ENCODE data around the gene SYNE2. TPM values are rescaled to one million over a fixed set of nuclear protein-coding genes. Genes with fewer than 3 reads are reported as not detected.

SYNE2 gene
- total RNA-seq, 1 experiment from 2014 or later: 48.5 TPM

DNA sequence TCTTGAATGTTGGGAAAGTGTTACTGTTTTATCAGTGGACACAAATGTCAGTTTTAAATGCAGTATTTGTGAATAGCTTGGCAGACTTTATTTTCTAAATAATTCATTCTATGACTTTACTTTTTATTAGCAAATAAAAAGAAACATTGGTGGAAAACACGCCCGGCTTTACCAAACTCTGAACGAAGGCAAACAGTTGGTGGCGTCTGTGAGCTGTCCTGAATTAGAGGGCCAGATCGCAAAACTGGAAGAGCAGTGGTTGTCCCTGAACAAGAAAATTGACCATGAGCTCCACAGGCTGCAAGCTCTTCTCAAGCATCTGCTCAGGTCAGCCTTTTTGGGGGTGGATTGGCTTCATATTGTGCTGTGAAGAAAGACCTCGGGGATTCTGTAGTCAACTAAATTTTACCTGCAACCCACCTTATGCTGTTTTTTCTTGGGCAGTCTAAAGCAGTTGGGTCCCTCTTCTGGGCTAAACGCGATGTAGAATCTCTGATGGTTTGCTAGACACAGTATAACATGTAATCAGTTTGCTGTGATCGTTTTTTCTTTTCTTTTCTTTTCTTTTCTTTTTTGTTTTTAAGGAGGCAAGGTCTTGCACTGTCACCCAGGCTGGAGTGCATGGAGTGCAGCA, 285.0 kb downstream of the SYNE2 start:
- ChIA-PET POLR2A (interaction anchor here (0.6 kb wide), 1 partner anchor 370 kb away, joined by 3 read pairs; no protein-coding TSS in a partner anchor), CTCF (interaction anchor here (0.6 to 1.7 kb wide), 5 partner anchors 26 to 166 kb away, joined by 3 to 27 read pairs (median 7); partner anchors contain the start of gene ESR2)
- Mint-ChIP-seq H3K4me3 (ENCODE audit: unreplicated experiment) (no peak overlapping the region), H3K27ac (ENCODE audit: unreplicated experiment) (no peak overlapping the region), H3K9me3 (ENCODE audit: unreplicated experiment) (no peaks in the 10 kb centered on the region), H3K36me3 (ENCODE audit: insufficient read depth, unreplicated experiment) (no peaks in the 10 kb centered on the region), H3K27me3 (ENCODE audit: insufficient read depth, unreplicated experiment) (no peaks in the 10 kb centered on the region), H3K4me1 (ENCODE audit: low read depth, unreplicated experiment) (no peaks in the 10 kb centered on the region)
- TF ChIP-seq, protein P1, sequence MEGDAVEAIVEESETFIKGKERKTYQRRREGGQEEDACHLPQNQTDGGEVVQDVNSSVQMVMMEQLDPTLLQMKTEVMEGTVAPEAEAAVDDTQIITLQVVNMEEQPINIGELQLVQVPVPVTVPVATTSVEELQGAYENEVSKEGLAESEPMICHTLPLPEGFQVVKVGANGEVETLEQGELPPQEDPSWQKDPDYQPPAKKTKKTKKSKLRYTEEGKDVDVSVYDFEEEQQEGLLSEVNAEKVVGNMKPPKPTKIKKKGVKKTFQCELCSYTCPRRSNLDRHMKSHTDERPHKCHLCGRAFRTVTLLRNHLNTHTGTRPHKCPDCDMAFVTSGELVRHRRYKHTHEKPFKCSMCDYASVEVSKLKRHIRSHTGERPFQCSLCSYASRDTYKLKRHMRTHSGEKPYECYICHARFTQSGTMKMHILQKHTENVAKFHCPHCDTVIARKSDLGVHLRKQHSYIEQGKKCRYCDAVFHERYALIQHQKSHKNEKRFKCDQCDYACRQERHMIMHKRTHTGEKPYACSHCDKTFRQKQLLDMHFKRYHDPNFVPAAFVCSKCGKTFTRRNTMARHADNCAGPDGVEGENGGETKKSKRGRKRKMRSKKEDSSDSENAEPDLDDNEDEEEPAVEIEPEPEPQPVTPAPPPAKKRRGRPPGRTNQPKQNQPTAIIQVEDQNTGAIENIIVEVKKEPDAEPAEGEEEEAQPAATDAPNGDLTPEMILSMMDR (IDR thresholded peaks at IDR 0.05; ENCODE audit: insufficient read depth in 1 of 2, low read depth in 1 of 2, low read length in 1 of 2, severe bottlenecking in 1 of 2, unreplicated experiment in 1 of 2): peak; percentile 21 to 32
- Histone ChIP-seq H3K27me3 (replicated peaks; ENCODE audit: control insufficient read depth, insufficient read depth, low read length) (no peaks in the 10 kb centered on the region), H3K36me3 (ENCODE audit: control insufficient read depth, insufficient read depth, low read length) (no peaks in the 10 kb centered on the region), H3K4me1 (no peaks in the 10 kb centered on the region), H3K4me3 (ENCODE audit: low read depth, low read length) (no peak overlapping the region), H3K9me3 (no peaks in the 10 kb centered on the region)
- intact Hi-C loops (cut with micrococcal nuclease; ENCODE audit: unreplicated experiment): loop anchor here (2.0 kb wide), 1 partner anchor 157 kb away; the partner anchor contains the start of gene ESR2
- BruUV-seq (replicated peaks): no TSS peak
- DNase-seq: peak in 1 of 2 experiments; percentile 24

DNA sequence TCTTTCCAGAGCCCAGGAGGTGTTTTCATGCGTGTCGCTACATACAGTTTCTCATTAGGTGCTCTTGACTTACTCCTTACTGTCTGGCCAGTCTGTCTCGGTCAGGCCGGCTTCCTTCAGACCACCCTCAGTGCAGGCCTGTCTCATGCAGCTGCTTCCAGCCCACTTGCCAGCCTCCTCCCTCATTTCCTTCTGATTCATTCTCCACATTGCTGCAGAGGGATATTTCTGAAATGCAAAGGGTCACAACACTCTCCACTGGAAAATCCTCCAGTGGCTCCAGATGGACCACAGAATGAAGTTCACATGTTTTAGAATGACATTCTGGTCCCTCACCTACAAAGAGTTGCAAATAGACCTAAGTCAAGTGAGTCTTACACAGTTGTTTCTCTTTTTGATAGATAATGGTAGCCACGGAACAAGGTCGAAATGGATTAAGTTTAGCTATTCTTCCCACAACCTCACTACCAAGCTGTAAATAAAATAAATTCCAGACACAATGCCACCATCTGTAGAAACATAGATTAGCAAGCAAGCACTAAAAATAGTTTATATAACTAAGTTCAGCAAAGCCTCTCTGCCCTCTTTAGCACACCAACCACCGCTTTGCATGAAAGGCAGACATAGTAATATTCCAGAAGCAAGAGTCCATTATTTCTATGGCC, 294.5 kb downstream of the SYNE2 start:
- H3K27me3 Mint-ChIP-seq (ENCODE audit: insufficient read depth, unreplicated experiment): no peaks in the 10 kb centered on the region
- no peak overlapping the region for H3K27ac Mint-ChIP-seq (ENCODE audit: unreplicated experiment)
- H3K4me3 Mint-ChIP-seq (ENCODE audit: unreplicated experiment): no peak overlapping the region
- Histone ChIP-seq H3K36me3 (ENCODE audit: control insufficient read depth, insufficient read depth, low read length) (peaks cover 1% of the 10 kb centered on the region; the same call in 1 of the 2 replicates), H3K4me1 (no peaks in the 10 kb centered on the region), H3K4me3 (ENCODE audit: low read depth, low read length) (no peak overlapping the region), H3K27me3 (replicated peaks; ENCODE audit: control insufficient read depth, insufficient read depth, low read length) (no peaks in the 10 kb centered on the region), H3K9me3 (no peaks in the 10 kb centered on the region)
- ChIA-PET CTCF (no interaction called here), POLR2A (no interaction called here)
- BruUV-seq (replicated peaks): no TSS peak
- no peak for DNase-seq
- TF ChIP-seq, protein P1 (IDR thresholded peaks at IDR 0.05; ENCODE audit: insufficient read depth in 1 of 2, low read depth in 1 of 2, low read length in 1 of 2, severe bottlenecking in 1 of 2, unreplicated experiment in 1 of 2): no peak
- H3K36me3 Mint-ChIP-seq (ENCODE audit: insufficient read depth, unreplicated experiment): peaks cover 14% of the 10 kb centered on the region
- intact Hi-C loops (cut with micrococcal nuclease; ENCODE audit: unreplicated experiment): no loop called here
- no peaks in the 10 kb centered on the region for H3K9me3 Mint-ChIP-seq (ENCODE audit: unreplicated experiment)
- no peaks in the 10 kb centered on the region for H3K4me1 Mint-ChIP-seq (ENCODE audit: low read depth, unreplicated experiment)

DNA sequence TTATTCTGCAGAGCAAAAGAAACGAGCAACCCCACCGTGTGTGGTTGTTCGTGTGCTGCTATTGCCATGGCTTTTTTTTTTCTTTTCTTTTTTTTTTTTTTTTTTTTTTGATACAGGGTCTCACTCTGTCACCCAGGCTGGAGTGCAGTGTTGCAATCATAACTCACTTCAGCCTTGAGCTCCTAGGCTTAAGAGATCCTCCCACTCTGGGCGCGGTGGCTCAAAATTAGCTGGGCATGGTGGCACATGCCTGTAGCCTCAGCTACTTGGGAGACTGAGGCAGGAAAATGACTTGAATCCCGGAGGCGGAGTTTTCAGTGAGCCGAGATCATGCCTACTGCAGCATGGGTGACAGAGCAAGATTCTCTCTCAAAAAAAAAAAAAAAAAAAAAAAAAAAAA, 297.1 kb downstream of the SYNE2 start:
- H3K4me3 Mint-ChIP-seq (ENCODE audit: unreplicated experiment): no peak overlapping the region
- no peaks in the 10 kb centered on the region for H3K9me3 ChIP-seq
- H3K36me3 Mint-ChIP-seq (ENCODE audit: insufficient read depth, unreplicated experiment): peaks cover 20% of the 10 kb centered on the region
- H3K27me3 ChIP-seq (replicated peaks; ENCODE audit: control insufficient read depth, insufficient read depth, low read length): no peaks in the 10 kb centered on the region
- no peak overlapping the region for H3K27ac Mint-ChIP-seq (ENCODE audit: unreplicated experiment)
- H3K4me1 ChIP-seq: no peaks in the 10 kb centered on the region
- ChIA-PET CTCF (interaction anchor here (0.5 to 0.7 kb wide), 2 partner anchors 13 to 144 kb away, joined by 3 to 7 read pairs; no protein-coding TSS in a partner anchor), POLR2A (interaction anchor here (0.7 kb wide), 1 partner anchor 104 kb away, joined by 11 read pairs; no protein-coding TSS in a partner anchor)
- H3K9me3 Mint-ChIP-seq (ENCODE audit: unreplicated experiment): no peaks in the 10 kb centered on the region
- no peaks in the 10 kb centered on the region for H3K27me3 Mint-ChIP-seq (ENCODE audit: insufficient read depth, unreplicated experiment)
- no TSS peak for BruUV-seq (replicated peaks)
- H3K4me1 Mint-ChIP-seq (ENCODE audit: low read depth, unreplicated experiment): no peaks in the 10 kb centered on the region
- no peak overlapping the region for H3K4me3 ChIP-seq (ENCODE audit: low read depth, low read length)
- intact Hi-C loops (cut with micrococcal nuclease; ENCODE audit: unreplicated experiment): no loop called here
- peaks cover 1% of the 10 kb centered on the region; the same call in 1 of the 2 replicates for H3K36me3 ChIP-seq (ENCODE audit: control insufficient read depth, insufficient read depth, low read length)
- TF ChIP-seq, protein P1 (IDR thresholded peaks at IDR 0.05; ENCODE audit: insufficient read depth in 1 of 2, low read depth in 1 of 2, low read length in 1 of 2, severe bottlenecking in 1 of 2, unreplicated experiment in 1 of 2): no peak
- no peak for DNase-seq

Measured in Caco-2 (cell line).